ENCODE results near the gene SYNE2. TPM values are rescaled to one million over a fixed set of nuclear protein-coding genes. Genes with fewer than 3 reads are reported as not detected.

SYNE2 gene
- total RNA-seq, 2 donors from 2014 or later: 147 to 153 TPM

DNA sequence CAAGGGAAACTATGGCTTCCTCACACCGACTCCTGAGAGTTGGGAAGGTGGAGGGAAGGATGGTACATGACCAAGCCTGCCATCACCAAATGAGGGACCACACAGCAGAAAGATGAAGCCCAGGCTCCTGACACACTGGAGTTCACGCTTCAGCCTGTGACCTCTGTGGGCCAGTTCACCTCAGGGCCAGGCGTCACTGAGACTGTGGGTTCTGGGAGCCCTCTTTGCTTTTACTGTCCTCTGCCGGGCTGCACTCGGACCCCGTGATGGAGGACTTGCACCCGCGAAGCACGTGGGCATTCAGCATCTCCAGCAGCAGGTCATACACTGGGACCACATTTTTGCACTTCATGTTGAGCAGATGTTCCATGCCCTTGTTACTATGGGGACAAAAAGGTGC is 380.1 kb downstream of the SYNE2 start:
- peaks cover 7% of the 10 kb centered on the region for H3K36me3 ChIP-seq
- no peak for DNase-seq
- H3K9me3 ChIP-seq: no peaks in the 10 kb centered on the region
- H3K9ac ChIP-seq (ENCODE audit: low read depth in 2 of 2, low read length in 2 of 2): no peak overlapping the region
- no peak overlapping the region for H3K27ac ChIP-seq
- no peaks in the 10 kb centered on the region for H3K27me3 ChIP-seq
- intact Hi-C loops (cut with DNase I): loop anchor here (5.0 kb wide), 1 partner anchor 49 kb away; no protein-coding TSS in a partner anchor
- H3K4me1 ChIP-seq: no peaks in the 10 kb centered on the region
- no peak overlapping the region for H3K4me3 ChIP-seq
- TF ChIP-seq, protein P1, sequence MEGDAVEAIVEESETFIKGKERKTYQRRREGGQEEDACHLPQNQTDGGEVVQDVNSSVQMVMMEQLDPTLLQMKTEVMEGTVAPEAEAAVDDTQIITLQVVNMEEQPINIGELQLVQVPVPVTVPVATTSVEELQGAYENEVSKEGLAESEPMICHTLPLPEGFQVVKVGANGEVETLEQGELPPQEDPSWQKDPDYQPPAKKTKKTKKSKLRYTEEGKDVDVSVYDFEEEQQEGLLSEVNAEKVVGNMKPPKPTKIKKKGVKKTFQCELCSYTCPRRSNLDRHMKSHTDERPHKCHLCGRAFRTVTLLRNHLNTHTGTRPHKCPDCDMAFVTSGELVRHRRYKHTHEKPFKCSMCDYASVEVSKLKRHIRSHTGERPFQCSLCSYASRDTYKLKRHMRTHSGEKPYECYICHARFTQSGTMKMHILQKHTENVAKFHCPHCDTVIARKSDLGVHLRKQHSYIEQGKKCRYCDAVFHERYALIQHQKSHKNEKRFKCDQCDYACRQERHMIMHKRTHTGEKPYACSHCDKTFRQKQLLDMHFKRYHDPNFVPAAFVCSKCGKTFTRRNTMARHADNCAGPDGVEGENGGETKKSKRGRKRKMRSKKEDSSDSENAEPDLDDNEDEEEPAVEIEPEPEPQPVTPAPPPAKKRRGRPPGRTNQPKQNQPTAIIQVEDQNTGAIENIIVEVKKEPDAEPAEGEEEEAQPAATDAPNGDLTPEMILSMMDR (IDR thresholded peaks at IDR 0.05): no peak

DNA sequence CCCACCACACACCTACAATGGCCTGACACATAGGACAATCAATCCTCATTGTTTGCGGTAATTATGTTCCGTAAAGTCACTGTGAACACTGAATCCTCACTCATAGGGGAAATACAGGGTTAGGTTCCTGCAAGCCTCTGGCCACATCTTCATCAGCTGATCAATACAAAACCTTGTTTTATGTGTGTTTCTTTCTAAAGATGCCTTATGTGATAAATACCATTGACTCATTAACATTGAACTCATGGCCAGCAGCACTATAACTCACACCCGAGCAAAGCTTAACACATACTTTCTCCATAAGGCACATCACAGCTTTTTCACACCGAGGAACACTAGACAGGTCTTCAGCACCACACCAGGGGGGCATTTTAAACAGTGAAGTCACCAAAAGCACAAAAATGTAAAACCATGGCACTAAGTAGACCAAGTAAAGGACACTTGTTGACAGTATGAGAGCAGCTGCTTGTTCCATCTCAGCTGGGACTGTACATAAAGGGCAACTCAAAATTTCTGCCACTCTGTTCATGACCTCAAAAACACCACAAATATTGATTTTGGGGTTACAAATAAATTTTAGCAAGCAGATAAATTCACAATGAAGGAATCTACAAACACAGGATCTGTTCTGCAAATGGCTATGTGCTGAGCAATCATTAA is 380.9 kb downstream of the SYNE2 start:
- TF ChIP-seq, protein P1 (IDR thresholded peaks at IDR 0.05): no peak
- Histone ChIP-seq H3K9ac (ENCODE audit: low read depth in 2 of 2, low read length in 2 of 2) (no peak overlapping the region), H3K27me3 (no peaks in the 10 kb centered on the region), H3K27ac (no peak overlapping the region), H3K36me3 (peaks cover 2% of the 10 kb centered on the region), H3K4me1 (no peaks in the 10 kb centered on the region), H3K9me3 (no peaks in the 10 kb centered on the region), H3K4me3 (no peak overlapping the region)
- no peak for DNase-seq
- intact Hi-C loops (cut with DNase I): loop anchor here (5.0 kb wide), 1 partner anchor 49 kb away; no protein-coding TSS in a partner anchor

DNA sequence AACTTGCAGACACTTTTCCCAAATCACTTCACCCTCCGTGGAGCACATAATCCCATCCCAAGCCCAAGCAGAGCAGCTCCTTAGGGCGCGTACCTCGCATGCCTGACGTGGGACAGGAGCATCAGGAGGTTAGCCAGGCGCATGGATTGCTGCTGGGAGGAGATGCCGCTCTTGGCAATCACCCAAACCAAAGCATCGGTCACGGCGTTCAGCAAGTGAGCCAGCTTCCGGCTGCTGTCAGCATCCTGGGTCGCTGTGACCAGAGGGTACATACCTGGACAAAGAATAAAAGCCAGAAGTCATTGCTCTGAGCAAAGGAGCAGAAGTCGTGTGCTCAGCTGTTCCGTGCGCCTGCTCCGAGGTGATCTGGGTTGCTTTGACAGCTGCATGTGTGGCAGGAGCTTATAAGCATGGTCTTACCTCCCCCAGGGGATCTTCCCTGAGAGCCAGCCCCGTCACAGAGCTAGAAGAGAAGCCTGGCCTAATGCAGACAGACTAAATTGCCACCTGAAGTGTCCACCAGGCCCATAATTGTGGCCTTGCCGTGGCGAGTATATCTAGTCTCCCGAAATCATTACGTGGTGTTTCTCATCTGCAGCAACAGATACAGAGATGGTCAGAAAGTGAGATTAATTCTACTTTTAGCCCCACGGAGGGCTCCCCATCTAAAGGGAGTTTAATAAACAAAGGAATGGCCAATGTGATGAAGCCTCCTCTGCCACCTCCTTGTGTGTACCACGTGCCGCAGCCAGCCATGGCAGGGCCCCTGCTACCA is 382.3 kb downstream of the SYNE2 start:
- Histone ChIP-seq H3K27ac (no peak overlapping the region), H3K4me3 (no peak overlapping the region), H3K4me1 (no peaks in the 10 kb centered on the region), H3K36me3 (no peaks in the 10 kb centered on the region), H3K9ac (ENCODE audit: low read depth in 2 of 2, low read length in 2 of 2) (no peak overlapping the region), H3K9me3 (no peaks in the 10 kb centered on the region), H3K27me3 (no peaks in the 10 kb centered on the region)
- intact Hi-C loops (cut with DNase I): loop anchor here (5.0 kb wide), 1 partner anchor 47 kb away; no protein-coding TSS in a partner anchor
- DNase-seq: no peak
- TF ChIP-seq, protein P1 (IDR thresholded peaks at IDR 0.05): no peak

DNA sequence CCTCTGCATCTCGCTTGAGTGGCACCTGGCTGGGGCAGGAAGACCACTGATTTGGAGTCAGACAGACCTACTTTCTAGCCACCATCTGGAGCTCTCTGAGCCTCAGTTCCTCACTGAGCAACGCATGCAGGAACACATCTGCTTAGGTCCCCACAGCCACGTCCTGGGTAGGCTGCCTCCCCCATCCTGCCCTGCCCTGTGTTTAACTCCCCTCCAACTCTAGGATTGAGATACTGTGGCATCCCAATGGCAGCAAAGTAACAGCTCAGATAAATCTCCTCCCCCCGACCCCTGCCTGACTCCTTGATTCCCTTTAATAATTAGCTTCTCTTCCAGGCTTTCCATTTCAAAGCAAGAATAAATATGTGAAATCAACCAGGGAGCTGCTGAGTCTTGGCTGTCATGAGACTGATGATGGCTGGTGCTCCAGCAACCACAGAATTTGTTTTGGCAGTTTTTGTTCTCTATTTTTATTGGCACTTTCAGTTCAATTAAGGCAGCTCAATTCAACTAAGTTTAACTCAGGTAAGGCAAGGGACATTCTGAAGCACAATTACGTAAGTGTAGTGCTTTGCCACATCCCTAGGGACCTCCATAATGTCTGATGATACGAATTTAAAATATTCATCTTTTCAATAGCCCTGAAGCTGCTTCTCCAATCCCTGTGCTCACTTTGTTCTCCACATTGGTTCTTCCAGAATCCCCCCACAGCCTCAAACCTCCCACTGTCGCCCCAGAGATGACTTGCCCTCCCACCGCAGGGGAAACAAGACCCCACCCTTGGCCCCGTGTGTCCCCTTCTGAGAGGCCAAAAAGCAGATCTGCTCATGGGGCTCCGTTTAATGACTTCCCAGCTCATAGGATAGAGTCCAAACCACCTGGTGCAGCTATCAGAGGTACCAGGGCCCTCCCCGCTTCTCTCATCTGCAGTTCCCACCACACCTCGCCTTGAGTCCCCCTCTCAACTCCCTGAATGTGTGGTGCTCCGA is 383.1 kb downstream of the SYNE2 start:
- no peak overlapping the region for H3K4me3 ChIP-seq
- no peaks in the 10 kb centered on the region for H3K4me1 ChIP-seq
- intact Hi-C loops (cut with DNase I): no loop called here
- TF ChIP-seq, protein P1 (IDR thresholded peaks at IDR 0.05): no peak
- H3K9ac ChIP-seq (ENCODE audit: low read depth in 2 of 2, low read length in 2 of 2): no peak overlapping the region
- DNase-seq: no peak
- H3K36me3 ChIP-seq: no peaks in the 10 kb centered on the region
- no peaks in the 10 kb centered on the region for H3K27me3 ChIP-seq
- H3K27ac ChIP-seq: no peak overlapping the region
- H3K9me3 ChIP-seq: no peaks in the 10 kb centered on the region

DNA sequence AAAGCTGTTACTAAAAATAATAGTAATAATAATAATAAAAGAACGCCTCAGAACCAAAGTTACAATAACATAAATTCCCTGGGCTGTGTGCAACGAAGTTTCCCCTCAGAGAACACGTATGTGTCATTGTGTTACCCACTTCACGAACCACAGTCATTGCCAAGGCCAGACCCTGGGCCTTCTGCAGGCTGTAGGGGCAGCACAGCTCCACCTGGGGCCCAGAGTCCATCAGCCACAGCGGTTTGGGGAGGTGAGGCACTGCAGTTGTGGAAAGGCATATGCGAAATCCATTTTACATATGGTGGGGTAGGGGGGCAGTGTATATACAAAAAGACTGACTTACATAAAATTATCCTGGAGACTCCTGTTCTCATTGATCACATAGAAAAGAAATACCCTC is 385.2 kb downstream of the SYNE2 start:
- DNase-seq: no peak
- Histone ChIP-seq H3K4me1 (no peaks in the 10 kb centered on the region), H3K4me3 (no peak overlapping the region), H3K9me3 (no peaks in the 10 kb centered on the region), H3K36me3 (no peaks in the 10 kb centered on the region), H3K9ac (ENCODE audit: low read depth in 2 of 2, low read length in 2 of 2) (no peak overlapping the region), H3K27me3 (no peaks in the 10 kb centered on the region), H3K27ac (no peak overlapping the region)
- TF ChIP-seq, protein P1 (IDR thresholded peaks at IDR 0.05): no peak
- intact Hi-C loops (cut with DNase I): no loop called here
